K562 (cell line): ENCODE results near the gene KCNJ10. TPM values are rescaled to one million over a fixed set of nuclear protein-coding genes. Genes with fewer than 3 reads are reported as not detected.

Source experiments
- BRF2 ChIP-seq: IDR thresholded peaks from 3 replicates; pipeline ENCODE4 v1.6.1; 2011; ENCODE audit warnings: borderline replicate concordance, mild to moderate bottlenecking; ENCODE audit not compliant: insufficient read length, insufficient read depth
- CC2D1A ChIP-seq: fragments of 450-650 bp; IDR thresholded peaks from 2 replicates; pipeline ENCODE4 v1.6.1; 2017; ENCODE audit warnings: mild to moderate bottlenecking
- CTBP1 ChIP-seq: fragments of 450-650 bp; IDR thresholded peaks from 2 replicates; pipeline ENCODE4 v1.6.1; 2016; ENCODE audit warnings: borderline replicate concordance
- FOXJ2 ChIP-seq: fragments of 200-800 bp; sonication (Bioruptor generic); IDR thresholded peaks from 2 replicates; pipeline ENCODE4 v1.6.1; 2016; ENCODE audit warnings: missing genetic modification characterization, missing compliant biosample characterization
- FOXP1 ChIP-seq: sonication (generic); formaldehyde crosslinking; IDR thresholded peaks from 2 replicates; pipeline ENCODE4 v1.8.0; 2022; ENCODE audit warnings: mild to moderate bottlenecking, missing genetic modification reagents
- HDAC2 ChIP-seq: fragments of 450-650 bp; IDR thresholded peaks from 2 replicates; pipeline ENCODE4 v1.6.1; 2016; ENCODE audit warnings: mild to moderate bottlenecking
- HIVEP1 ChIP-seq: fragments of 250-450 bp; sonication (Bioruptor Pico); IDR thresholded peaks from 2 replicates; pipeline ENCODE4 v1.4.0; 2020; ENCODE audit warnings: mild to moderate bottlenecking
- HMGN3 ChIP-seq: IDR thresholded peaks from 2 replicates; pipeline ENCODE4 v1.6.1; 2011; ENCODE audit warnings: borderline replicate concordance, low read depth, mild to moderate bottlenecking, mixed read lengths, low read length; ENCODE audit not compliant: insufficient read length; ENCODE audit errors: extremely low read depth
- NFE2 ChIP-seq: IDR thresholded peaks from 2 replicates; pipeline ENCODE4 v1.6.1; 2014; ENCODE audit warnings: antibody characterized with exemption, low read depth
- NUFIP1 ChIP-seq: fragments of 450-650 bp; IDR thresholded peaks from 2 replicates; pipeline ENCODE4 v1.6.1; 2018; ENCODE audit not compliant: partially characterized antibody
- SP2 ChIP-seq: IDR thresholded peaks from 2 replicates; pipeline ENCODE4 v1.6.1; 2011; ENCODE audit warnings: mild to moderate bottlenecking, low read depth, low read length, moderate library complexity; ENCODE audit not compliant: poor library complexity, severe bottlenecking; ENCODE audit errors: extremely low read depth
- ZBTB34 ChIP-seq: fragments of 250-450 bp; sonication (Bioruptor Pico); IDR thresholded peaks from 2 replicates; pipeline ENCODE4 v1.8.0; 2021; ENCODE audit warnings: mild to moderate bottlenecking, moderate library complexity
- ZNF507 ChIP-seq: conservative IDR thresholded peaks from 2 replicates; pipeline ENCODE4 v1.6.1; 2017; ENCODE audit warnings: missing genetic modification characterization, missing compliant biosample characterization
- polyA plus RNA-seq, 8 experiments: library from polyadenylated mRNA; depleted of rRNA in 4 of 8; stranded (reverse) in 5 of 8; unstranded in 3 of 8; fragments of >200 nt; fragmentation: Nextera tagmentation in 2 of 8; fragmentation: Illumina TruSeq in 1 of 8; extraction: Ambion mirVana in 2 of 8; extraction: Trizol in 1 of 8; gene quantifications; 2 replicates each; pipeline versions ENCODE4 v1.2.1 to v1.2.3, GENCODE V29; 2011 to 2014; ENCODE audit warnings: inconsistent platforms in 1 of 8, missing spikeins in 1 of 8
- total RNA-seq, 7 experiments: library from RNA; depleted of rRNA in 6 of 7; stranded (reverse); fragments of >200 nt in 6 of 7; fragmentation: Illumina TruSeq in 2 of 7; extraction: Trizol in 2 of 7; gene quantifications; 2 replicates each; pipeline versions ENCODE4 v1.2.1 to v1.2.3, GENCODE V29; 2011 to 2021; ENCODE audit warnings: low replicate concordance in 1 of 7
- TF ChIP-seq, protein P1 (sequence below): sonication (generic); IDR thresholded peaks from 2 replicates; pipeline ENCODE4 v1.6.1; 2016
- TF ChIP-seq, protein P2 (sequence below): fragments of 250-450 bp; sonication (Bioruptor Pico); IDR thresholded peaks from 2 replicates; pipeline ENCODE4 v1.8.0; 2021; ENCODE audit warnings: moderate library complexity, mild to moderate bottlenecking, inconsistent platforms
- TF ChIP-seq, protein P3 (sequence below): fragments of 450-650 bp; IDR thresholded peaks from one replicate; pipeline ENCODE4 v1.6.1; 2018; ENCODE audit warnings: mild to moderate bottlenecking, moderate library complexity; ENCODE audit not compliant: partially characterized antibody
- TF ChIP-seq, protein P4 (sequence below): fragments of 250-450 bp; sonication (Bioruptor Pico); IDR thresholded peaks from 2 replicates; pipeline ENCODE4 v1.4.0; 2020

The KCNJ10 gene
- total and polyA plus RNA-seq, 9 of the 15 experiments (the other 6 are each of a cell fraction or from before 2014, with no cell fraction given) = 0.06 to 0.11 TPM; not detected in 7

DNA sequence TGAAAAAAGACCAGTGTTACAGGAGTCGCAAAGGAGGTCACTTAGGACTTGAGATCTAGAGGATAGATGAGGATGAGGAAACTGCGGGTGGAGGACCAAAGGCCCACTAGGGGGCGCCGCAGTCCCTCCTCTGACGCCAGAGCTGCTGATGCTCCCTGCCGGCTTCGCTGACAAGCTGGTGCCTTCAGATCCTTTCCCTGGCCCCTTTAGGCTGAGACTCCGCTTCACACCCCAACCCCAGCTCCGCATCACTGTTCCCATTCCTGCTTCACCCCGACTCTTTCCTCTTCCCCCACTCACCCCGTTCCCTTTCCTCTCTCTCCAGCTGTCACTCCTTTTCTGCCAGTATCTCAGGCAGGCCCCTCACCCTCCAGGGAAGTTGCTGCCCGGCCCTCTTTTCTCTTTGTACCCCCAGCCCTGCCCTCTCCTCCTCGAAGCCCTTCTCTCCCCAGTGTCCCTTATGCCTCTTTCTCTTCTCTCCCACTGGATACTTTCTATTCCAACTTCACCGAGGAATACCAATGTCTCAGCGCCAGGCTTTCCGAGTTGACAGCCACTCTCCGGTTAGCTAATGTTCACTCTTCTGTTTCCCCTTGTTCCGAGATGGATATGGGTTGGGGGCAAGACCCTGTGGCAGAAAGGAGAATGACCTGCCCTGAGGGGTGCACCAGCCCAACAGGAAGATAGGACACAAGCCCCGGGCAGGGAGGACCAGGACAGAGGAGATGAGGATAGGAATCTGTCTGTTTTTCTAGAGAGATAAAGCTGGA, 15.9 kb upstream of the KCNJ10 start (continued):
- TF ChIP-seq CTBP1 (peak; percentile 62), HMGN3 (no peak), SP2 (no peak), NFE2 (no peak), HIVEP1 (no peak), FOXP1 (CRISPR knock-in tag) (no peak), CC2D1A (0 out of 2 replicates have a peak, but pooled peaks have one; percentile 38), FOXJ2 (tag) (no peak), ZNF507 (no peak), BRF2 (no peak), ZBTB34 (CRISPR knock-in tag) (no peak), HDAC2 (no peak), NUFIP1 (no peak)
- TF ChIP-seq, protein P1, sequence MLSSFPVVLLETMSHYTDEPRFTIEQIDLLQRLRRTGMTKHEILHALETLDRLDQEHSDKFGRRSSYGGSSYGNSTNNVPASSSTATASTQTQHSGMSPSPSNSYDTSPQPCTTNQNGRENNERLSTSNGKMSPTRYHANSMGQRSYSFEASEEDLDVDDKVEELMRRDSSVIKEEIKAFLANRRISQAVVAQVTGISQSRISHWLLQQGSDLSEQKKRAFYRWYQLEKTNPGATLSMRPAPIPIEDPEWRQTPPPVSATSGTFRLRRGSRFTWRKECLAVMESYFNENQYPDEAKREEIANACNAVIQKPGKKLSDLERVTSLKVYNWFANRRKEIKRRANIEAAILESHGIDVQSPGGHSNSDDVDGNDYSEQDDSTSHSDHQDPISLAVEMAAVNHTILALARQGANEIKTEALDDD = no peak
- TF ChIP-seq, protein P2, sequence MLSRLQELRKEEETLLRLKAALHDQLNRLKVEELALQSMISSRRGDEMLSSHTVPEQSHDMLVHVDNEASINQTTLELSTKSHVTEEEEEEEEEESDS (CRISPR knock-in tag) = no peak
- TF ChIP-seq, protein P3, sequence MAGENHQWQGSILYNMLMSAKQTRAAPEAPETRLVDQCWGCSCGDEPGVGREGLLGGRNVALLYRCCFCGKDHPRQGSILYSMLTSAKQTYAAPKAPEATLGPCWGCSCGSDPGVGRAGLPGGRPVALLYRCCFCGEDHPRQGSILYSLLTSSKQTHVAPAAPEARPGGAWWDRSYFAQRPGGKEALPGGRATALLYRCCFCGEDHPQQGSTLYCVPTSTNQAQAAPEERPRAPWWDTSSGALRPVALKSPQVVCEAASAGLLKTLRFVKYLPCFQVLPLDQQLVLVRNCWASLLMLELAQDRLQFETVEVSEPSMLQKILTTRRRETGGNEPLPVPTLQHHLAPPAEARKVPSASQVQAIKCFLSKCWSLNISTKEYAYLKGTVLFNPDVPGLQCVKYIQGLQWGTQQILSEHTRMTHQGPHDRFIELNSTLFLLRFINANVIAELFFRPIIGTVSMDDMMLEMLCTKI = no peak
- TF ChIP-seq, protein P4, sequence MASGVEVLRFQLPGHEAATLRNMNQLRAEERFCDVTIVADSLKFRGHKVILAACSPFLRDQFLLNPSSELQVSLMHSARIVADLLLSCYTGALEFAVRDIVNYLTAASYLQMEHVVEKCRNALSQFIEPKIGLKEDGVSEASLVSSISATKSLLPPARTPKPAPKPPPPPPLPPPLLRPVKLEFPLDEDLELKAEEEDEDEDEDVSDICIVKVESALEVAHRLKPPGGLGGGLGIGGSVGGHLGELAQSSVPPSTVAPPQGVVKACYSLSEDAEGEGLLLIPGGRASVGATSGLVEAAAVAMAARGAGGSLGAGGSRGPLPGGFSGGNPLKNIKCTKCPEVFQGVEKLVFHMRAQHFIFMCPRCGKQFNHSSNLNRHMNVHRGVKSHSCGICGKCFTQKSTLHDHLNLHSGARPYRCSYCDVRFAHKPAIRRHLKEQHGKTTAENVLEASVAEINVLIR = peak; percentile 17; the same call in 1 of the 2 replicates
